Measurements from ENCODE around the gene ZBP1. TPM values are rescaled to one million over a fixed set of nuclear protein-coding genes. Genes with fewer than 3 reads are reported as not detected.
A peak's percentile ranks its signal among the peaks of the same experiment; 100 is the strongest.

ZBP1 gene
- polyA plus RNA-seq, 1 of the 3 experiments (the other 2 are of a cell fraction) = not detected

DNA sequence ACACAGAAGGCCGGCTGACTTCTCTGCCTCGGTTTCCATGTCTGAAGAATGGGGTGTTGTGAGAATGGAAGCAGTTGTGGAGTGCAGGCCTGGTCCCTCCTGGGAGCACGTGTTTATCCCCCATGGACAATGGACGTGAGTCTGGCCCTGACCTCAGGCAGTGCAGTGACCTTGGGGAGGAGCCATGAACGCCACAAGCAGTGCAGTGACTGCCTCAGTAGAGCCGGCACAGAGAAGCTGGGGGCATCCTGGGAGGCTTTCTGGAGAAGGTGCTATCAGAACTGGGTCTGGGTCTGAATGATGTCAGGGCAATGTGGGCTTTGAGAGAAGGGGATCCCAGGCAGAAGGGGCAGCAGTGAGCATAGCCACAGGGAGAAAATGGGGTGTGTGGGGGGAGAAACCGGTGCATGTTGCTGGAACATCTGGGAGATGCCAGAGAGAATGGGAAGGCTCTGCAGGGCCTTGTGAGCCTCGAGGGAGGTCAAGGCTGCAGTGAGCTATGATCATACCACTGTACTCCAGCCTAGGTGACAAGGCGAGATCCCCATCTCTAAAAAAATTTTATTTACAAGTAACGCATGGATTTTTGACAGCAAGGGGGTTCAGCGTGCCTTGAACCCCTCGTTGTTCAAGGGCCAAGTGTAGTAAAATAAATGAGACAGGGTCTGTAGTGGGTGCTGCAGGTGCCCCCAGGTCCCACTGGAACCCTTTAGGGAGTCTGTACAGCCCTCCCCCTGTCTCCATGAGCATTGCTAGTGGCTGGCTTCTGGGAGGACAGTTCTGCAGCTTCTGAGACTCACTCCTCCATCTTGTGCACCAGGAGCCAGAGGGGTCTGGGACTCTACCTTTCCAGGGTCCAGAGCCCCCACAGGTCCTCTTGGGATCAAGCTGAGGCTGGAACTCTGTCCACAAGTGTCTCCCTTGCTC, 27.0 kb upstream of the ZBP1 start:
- Histone ChIP-seq H3K9me2 (no peaks in the 10 kb centered on the region), H3K4me2 (no peak overlapping the region), H3K79me2 (ENCODE audit: insufficient read depth) (no peaks in the 10 kb centered on the region), H4K20me1 (ENCODE audit: insufficient read depth) (no peaks in the 10 kb centered on the region), H3K27ac (ENCODE audit: low read depth in 2 of 2, low read length in 1 of 2) (no peak overlapping the region), H3F3A (replicated peaks; ENCODE audit: insufficient read depth) (no peaks in the 10 kb centered on the region), H3K27me3 (ENCODE audit: insufficient read depth) (no peaks in the 10 kb centered on the region; the same call in 1 of the 2 replicates), H3K9ac (no peak overlapping the region), H3K9me3 (no peaks in the 10 kb centered on the region), H3K4me3 (ENCODE audit: low read depth in 2 of 2, low read length in 1 of 2) (no peak overlapping the region), H2AFZ (ENCODE audit: low read depth) (no peak overlapping the region), H3K36me3 (replicated peaks in 1 of 2; ENCODE audit: control insufficient read depth in 1 of 2, insufficient read depth in 2 of 2, low read length in 1 of 2) (peaks cover 6 to 31% of the 10 kb centered on the region in 2 experiments), H3K4me1 (ENCODE audit: control insufficient read depth in 1 of 2, insufficient read depth in 2 of 2, low read depth in 1 of 2, low read length in 1 of 2) (no peaks in the 10 kb centered on the region)
- TF ChIP-seq USF1 (IDR thresholded peaks at IDR 0.05; ENCODE audit: borderline replicate concordance, low read depth) = no peak
- no peak for TF ChIP-seq FOXM1 (IDR thresholded peaks at IDR 0.05; ENCODE audit: low read depth)
- no peak for TF ChIP-seq TAF1 (IDR thresholded peaks at IDR 0.05; ENCODE audit: borderline replicate concordance, low read depth, low read length)
- TF ChIP-seq GATA2 (CRISPR knock-in tag; IDR thresholded peaks at IDR 0.05) = no peak
- TF ChIP-seq EZH2phosphoT487 (IDR thresholded peaks at IDR 0.05; ENCODE audit: borderline replicate concordance, low read depth) = no peak
- no peak for TF ChIP-seq ELF1 (IDR thresholded peaks at IDR 0.05)
- POLR2A ChIA-PET = no interaction called here
- WGBS (ENCODE audit: low lambda C conversion rate) = 81% methylated on average over 12 of the region's 12 CpGs
- CTCF ChIA-PET = interaction anchor here (0.9 to 2.2 kb wide), 7 partner anchors 45 to 538 kb away, joined by 3 to 12 read pairs (median 3); no protein-coding TSS in a partner anchor
- peak; percentile 11 for DNase-seq

DNA sequence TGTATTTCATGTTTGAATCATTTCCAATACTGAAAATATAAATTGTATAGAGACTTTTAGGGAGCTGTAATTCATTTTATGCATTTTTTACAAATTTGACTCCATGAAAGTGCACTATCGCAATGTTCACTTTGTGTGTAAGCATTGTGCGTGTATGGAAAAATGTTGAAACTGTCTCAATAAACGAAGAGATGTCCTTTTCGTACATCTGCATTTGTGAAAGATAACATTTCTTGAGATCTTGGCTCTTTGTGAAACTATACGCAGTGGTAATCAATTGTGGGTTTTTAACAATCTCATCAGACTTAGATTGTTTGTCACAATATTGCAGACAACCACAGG, 18.6 kb upstream of the ZBP1 start:
- TF ChIP-seq RFX5 (IDR thresholded peaks at IDR 0.05; ENCODE audit: low read length) (no peak), MEF2A (IDR thresholded peaks at IDR 0.05; ENCODE audit: borderline replicate concordance, low read depth) (no peak), TAF1 (IDR thresholded peaks at IDR 0.05; ENCODE audit: borderline replicate concordance, low read depth, low read length) (no peak), YY1 (IDR thresholded peaks at IDR 0.05; ENCODE audit: low read depth) (no peak), FOXM1 (IDR thresholded peaks at IDR 0.05; ENCODE audit: low read depth) (no peak), TCF12 (IDR thresholded peaks at IDR 0.05) (no peak), RCOR1 (IDR thresholded peaks at IDR 0.05; ENCODE audit: low read length) (no peak), USF2 (IDR thresholded peaks at IDR 0.05; ENCODE audit: borderline replicate concordance, low read depth, low read length) (no peak), EP300 (IDR thresholded peaks at IDR 0.05; ENCODE audit: borderline replicate concordance in 1 of 2, low read depth in 1 of 2, low read length in 1 of 2) (no peak)
- no peak for DNase-seq
- no peak overlapping the region for H3K4me3 ChIP-seq (ENCODE audit: low read depth in 2 of 2, low read length in 1 of 2)
- H3K9ac ChIP-seq = no peak overlapping the region
- no peaks in the 10 kb centered on the region for H3F3A ChIP-seq (replicated peaks; ENCODE audit: insufficient read depth)
- no peaks in the 10 kb centered on the region for H3K79me2 ChIP-seq (ENCODE audit: insufficient read depth)
- no peaks in the 10 kb centered on the region for H4K20me1 ChIP-seq (ENCODE audit: insufficient read depth)
- 0 out of 2 replicates have a peak, but pooled peaks cover 3% of the 10 kb centered on the region for H3K9me2 ChIP-seq
- H2AFZ ChIP-seq (ENCODE audit: low read depth) = no peak overlapping the region
- H3K9me3 ChIP-seq = 0 out of 2 replicates have a peak, but pooled peaks cover 4% of the 10 kb centered on the region
- CTCF ChIA-PET = interaction anchor here (1.1 to 3.8 kb wide), 5 partner anchors 10 to 495 kb away, joined by 3 to 15 read pairs (median 3); no protein-coding TSS in a partner anchor
- 58% methylated on average over 5 of the region's 5 CpGs for WGBS (ENCODE audit: low lambda C conversion rate)
- no peaks in the 10 kb centered on the region for H3K36me3 ChIP-seq (replicated peaks in 1 of 2; ENCODE audit: control insufficient read depth in 1 of 2, insufficient read depth in 2 of 2, low read length in 1 of 2)
- H3K27ac ChIP-seq (ENCODE audit: low read depth in 2 of 2, low read length in 1 of 2) = no peak overlapping the region
- no peak overlapping the region for H3K4me2 ChIP-seq
- H3K27me3 ChIP-seq (ENCODE audit: insufficient read depth) = no peaks in the 10 kb centered on the region; the same call in 1 of the 2 replicates
- POLR2A ChIA-PET = no interaction called here
- H3K4me1 ChIP-seq (ENCODE audit: control insufficient read depth in 1 of 2, insufficient read depth in 2 of 2, low read depth in 1 of 2, low read length in 1 of 2) = no peaks in the 10 kb centered on the region
